ENCODE results near the gene RIC8B. TPM values are rescaled to one million over a fixed set of nuclear protein-coding genes. Genes with fewer than 3 reads are reported as not detected.

Gene RIC8B
- total and polyA plus RNA-seq, 2 of the 8 experiments (the other 6 are each of a cell fraction or from before 2014, with no cell fraction given): 8.2 to 25.3 TPM

- H2BK12ac ChIP-seq (ENCODE audit: low read depth, low read length): no peak overlapping the region
- ChIA-PET POLR2A (ENCODE audit: partially characterized antibody) (interaction anchor here (0.9 kb wide), 1 partner anchor 9 kb away, joined by 4 read pairs; no protein-coding TSS in a partner anchor), CTCF (ENCODE audit: partially characterized antibody) (interaction anchor here (0.6 to 1.4 kb wide), 3 partner anchors 38 to 528 kb away, joined by 3 to 4 read pairs (median 4); no protein-coding TSS in a partner anchor)
- H3K27ac ChIP-seq (ENCODE audit: low read depth, low read length): no peak overlapping the region
- H3K4me3 ChIP-seq (ENCODE audit: extremely low read depth in 1 of 4, insufficient read depth in 2 of 4, low read depth in 3 of 4, low read length in 4 of 4): no peak overlapping the region
- H3K4me2 ChIP-seq (ENCODE audit: insufficient read depth in 1 of 2, low read depth in 2 of 2, low read length in 2 of 2): no peak overlapping the region
- H3K56ac ChIP-seq (replicated peaks; ENCODE audit: insufficient read length, low read depth, low read length): no peak overlapping the region
- H4K8ac ChIP-seq (ENCODE audit: extremely low read depth, insufficient read depth, low read length): no peak overlapping the region
- H3K79me2 ChIP-seq (ENCODE audit: control insufficient read depth in 1 of 2, insufficient read depth in 2 of 2, low read length in 2 of 2): no peaks in the 10 kb centered on the region
- no peak overlapping the region for H2AK5ac ChIP-seq (ENCODE audit: low read depth, low read length)
- no peak overlapping the region for H4K91ac ChIP-seq (replicated peaks; ENCODE audit: insufficient read length, low read length)
- no peak overlapping the region for H4K5ac ChIP-seq (ENCODE audit: insufficient read length, low read depth, low read length)
- H3K27me3 ChIP-seq (replicated peaks in 1 of 4; ENCODE audit: control insufficient read depth in 3 of 4, extremely low read depth in 1 of 4, insufficient read depth in 3 of 4, low read length in 3 of 4): no peaks in the 10 kb centered on the region
- no peak for FAIRE-seq
- no peak overlapping the region for H3K18ac ChIP-seq (ENCODE audit: extremely low read depth, low read length)
- H3K79me1 ChIP-seq (ENCODE audit: low read depth, low read length): no peaks in the 10 kb centered on the region
- peaks cover 0 to 2% of the 10 kb centered on the region in 2 experiments for H4K20me1 ChIP-seq (replicated peaks in 1 of 2; ENCODE audit: control insufficient read depth in 1 of 2, insufficient read depth in 2 of 2, low read length in 2 of 2)
- no peak overlapping the region for H3K23ac ChIP-seq (ENCODE audit: insufficient read length)
- no peak for DNase-seq (ENCODE audit: low read depth in 1 of 2, low spot score in 2 of 2)
- H3K4ac ChIP-seq (replicated peaks; ENCODE audit: insufficient read length, low read depth, low read length): no peak overlapping the region
- no peaks in the 10 kb centered on the region for H3K4me1 ChIP-seq (replicated peaks in 1 of 4; ENCODE audit: control insufficient read depth in 3 of 4, insufficient read depth in 4 of 4, low read length in 3 of 4)
- no peak for TF ChIP-seq BRCA1 (IDR thresholded peaks at IDR 0.05; ENCODE audit: low read depth, low read length)
- TF ChIP-seq JUN (IDR thresholded peaks at IDR 0.05; ENCODE audit: low read depth, low read length): no peak
- no peak for TF ChIP-seq YY1 (IDR thresholded peaks at IDR 0.05; ENCODE audit: low read depth, low read length)
- H3K9ac ChIP-seq (replicated peaks in 1 of 4; ENCODE audit: extremely low read depth in 1 of 4, low read depth in 3 of 4, low read length in 3 of 4): no peak overlapping the region
- no peak overlapping the region for H2BK20ac ChIP-seq (ENCODE audit: low read length)
- 90% methylated on average over 5 of the region's 5 CpGs; no CpG with 5 or more reads in 1 of the 2 experiments for WGBS, 2 experiments (ENCODE audit: extremely low coverage in 1 of 2, insufficient coverage in 1 of 2, insufficient read length in 1 of 2, insufficient replicate concordance in 2 of 2, low coverage in 1 of 2, low lambda C conversion rate in 2 of 2, missing lambda C conversion rate in 1 of 2)
- no peak overlapping the region for H3K14ac ChIP-seq (ENCODE audit: insufficient read length)
- no peaks in the 10 kb centered on the region for H3K23me2 ChIP-seq (ENCODE audit: low read depth, low read length)
- no peak overlapping the region for H2BK5ac ChIP-seq (ENCODE audit: low read depth, low read length)
- H2BK15ac ChIP-seq (ENCODE audit: low read length): no peak overlapping the region
- H2BK120ac ChIP-seq (replicated peaks; ENCODE audit: low read depth, low read length): no peak overlapping the region
- H3K36me3 ChIP-seq (ENCODE audit: control insufficient read depth in 2 of 4, insufficient read depth in 4 of 4, low read length in 3 of 4): peaks cover 0 to 17% (median 2%) of the 10 kb centered on the region in 4 experiments; a peak in 4 of 8 replicates
- no peak overlapping the region for H2AFZ ChIP-seq (ENCODE audit: low read length)
- H3K9me3 ChIP-seq (ENCODE audit: insufficient read depth in 2 of 2, low read depth in 1 of 2, low read length in 1 of 2): no peaks in the 10 kb centered on the region
Measured at GRCh38 chr12:106873983-106874382, 99.5 kb downstream of the RIC8B start.
